WERI-Rb-1 (cell line): ENCODE results near the gene KIAA1586.

Experiments used
- DNase-seq: peaks from one replicate; pipeline ENCODE4 v3.0.0-alpha.2; 2020
- H3K27ac ChIP-seq: fragments of 250-450 bp; sonication (Bioruptor Pico); 2 replicates; pipeline ENCODE4 v1.5.1; 2020; ENCODE audit warnings: mild to moderate bottlenecking, moderate library complexity
- H3K27me3 ChIP-seq: fragments of 250-450 bp; sonication (Bioruptor Pico); 2 replicates; pipeline ENCODE4 v1.5.1; 2021; ENCODE audit warnings: mild to moderate bottlenecking, low read depth, moderate library complexity; ENCODE audit not compliant: insufficient read depth, severe bottlenecking
- H3K36me3 ChIP-seq: fragments of 250-450 bp; sonication (Bioruptor Pico); 2 replicates; pipeline ENCODE4 v1.5.1; 2020; ENCODE audit warnings: mild to moderate bottlenecking, moderate library complexity
- H3K4me3 ChIP-seq: 2 replicates; pipeline ENCODE4 v1.5.1; 2011; ENCODE audit warnings: low read depth, mild to moderate bottlenecking, control low read depth, low read length
- H3K9me3 ChIP-seq: fragments of 250-450 bp; sonication (Bioruptor Pico); 2 replicates; pipeline ENCODE4 v1.5.1; 2021; ENCODE audit warnings: mild to moderate bottlenecking, moderate library complexity; ENCODE audit not compliant: severe bottlenecking
- CTCF ChIP-seq: IDR thresholded peaks from 2 replicates; pipeline ENCODE4 v1.5.1; 2011; ENCODE audit warnings: low read depth, mild to moderate bottlenecking, control low read depth, inconsistent platforms, low read length

The KIAA1586 gene

GRCh38 chr6:57104336-57104735 is 57.8 kb downstream of the KIAA1586 start:
- DNase-seq, result no peak
- no peak overlapping the region for H3K4me3 ChIP-seq
- H3K27me3 ChIP-seq, result no peaks in the 10 kb centered on the region
- TF ChIP-seq CTCF, result no peak
- H3K27ac ChIP-seq, result no peak overlapping the region
- no peaks in the 10 kb centered on the region for H3K9me3 ChIP-seq
- peaks cover 62% of the 10 kb centered on the region for H3K36me3 ChIP-seq
